A549 (cell line): ENCODE data around the gene FCER1G. TPM values are rescaled to one million over a fixed set of nuclear protein-coding genes. Genes with fewer than 3 reads are reported as not detected.

Experiments
- ATAC-seq, 2 experiments: fragments of 200-7000 bp in 1 of 2; fragments of >200 bp in 1 of 2; cut with Nextera tagmentation in 1 of 2; cut with Tn5 transposase in 1 of 2; 3 replicates each; pipeline versions ENCODE4 v1.8.0 to v1.9.1; 2018 to 2020; ENCODE audit warnings: mild to moderate bottlenecking in 1 of 2, moderate library complexity in 1 of 2
- CTCF ChIA-PET: fragments of 300-600 bp; sonication (Branson Sonifier 250); formaldehyde crosslinking; extraction: SDS; loops from one replicate; lab custom pipeline; 2021; ENCODE audit warnings: antibody characterized with exemption, inconsistent platforms; lab: Yijun Ruan, JAX
- POLR2A ChIA-PET: fragments of 350-600 bp; formaldehyde crosslinking; extraction: SDS; loops from one replicate; lab custom pipeline; 2021; ENCODE audit warnings: antibody characterized with exemption, inconsistent platforms; lab: Yijun Ruan, JAX
- DNase-seq, 2 experiments: peaks; one replicate each; pipeline versions ENCODE4 v3.0.0 to v3.0.0-alpha.2; 2011 to 2016; ENCODE audit warnings: low read depth in 1 of 2, low spot score in 1 of 2
- FAIRE-seq: peaks from 2 replicates; lab custom pipeline; 2011; peaks lifted over from hg19 to GRCh38; lab: Jason Lieb, UNC
- H3K27ac ChIP-seq, 2 experiments: fragments of >200 bp; sonication (Bioruptor Twin); formaldehyde crosslinking; 3 replicates each; pipeline ENCODE4 v1.5.1; 2016 to 2017
- H3K4me1 ChIP-seq: fragments of >200 bp; sonication (Bioruptor Twin); formaldehyde crosslinking; 3 replicates; pipeline ENCODE4 v1.6.1; 2016
- H3K4me2 ChIP-seq: fragments of >200 bp; sonication (Bioruptor Twin); formaldehyde crosslinking; 3 replicates; pipeline ENCODE4 v1.6.1; 2016
- H3K4me3 ChIP-seq: fragments of >200 bp; sonication (Bioruptor Twin); formaldehyde crosslinking; 3 replicates; pipeline ENCODE4 v1.5.1; 2016
- H3K9me3 ChIP-seq: fragments of >200 bp; sonication (Bioruptor Twin); formaldehyde crosslinking; 3 replicates; pipeline ENCODE4 v1.6.1; 2016
- ATOH8 ChIP-seq: fragments of 250-450 bp; sonication (Bioruptor Pico); IDR thresholded peaks from 2 replicates; pipeline ENCODE4 v1.5.0; 2020; ENCODE audit warnings: low read depth, mild to moderate bottlenecking, moderate library complexity
- CBX2 ChIP-seq: fragments of 200-600 bp; sonication (generic); IDR thresholded peaks from 2 replicates; pipeline ENCODE4 v1.6.1; 2016; ENCODE audit warnings: low read depth, mild to moderate bottlenecking, borderline replicate concordance
- CTCF ChIP-seq: fragments of >200 bp; sonication (Bioruptor Twin); formaldehyde crosslinking; IDR thresholded peaks from 3 replicates; pipeline ENCODE4 v1.5.1; 2016
- EHMT2 ChIP-seq: fragments of 200-600 bp; sonication (generic); IDR thresholded peaks from 2 replicates; pipeline ENCODE4 v1.6.1; 2016; ENCODE audit warnings: antibody characterized with exemption, low read depth, mild to moderate bottlenecking, moderate library complexity
- ESRRA ChIP-seq: fragments of 150-350 bp; IDR thresholded peaks from 2 replicates; pipeline ENCODE4 v1.6.1; 2014; ENCODE audit warnings: mild to moderate bottlenecking, low read length, borderline replicate concordance
- FOSL2 ChIP-seq, 2 experiments: fragments of 450-650 bp in 1 of 2; fragments of >200 bp in 1 of 2; sonication (Bioruptor Twin) in 1 of 2; formaldehyde crosslinking; IDR thresholded peaks; 2 replicates each; pipeline versions ENCODE4 v1.5.0 to v1.6.1; 2016 to 2020; ENCODE audit warnings: mild to moderate bottlenecking in 1 of 2, moderate library complexity in 1 of 2
- HES2 ChIP-seq: fragments of >200 bp; sonication (Bioruptor Twin); formaldehyde crosslinking; IDR thresholded peaks from 2 replicates; pipeline ENCODE4 v1.6.1; 2016
- HOXB13 ChIP-seq: fragments of 250-450 bp; sonication (Bioruptor Pico); IDR thresholded peaks from 2 replicates; pipeline ENCODE4 v1.5.0; 2020; ENCODE audit warnings: low read depth, mild to moderate bottlenecking, moderate library complexity
- JUN ChIP-seq, 2 experiments: fragments of >200 bp; sonication (Bioruptor Twin); formaldehyde crosslinking; IDR thresholded peaks; 2 replicates in 1 of 2; 3 replicates in 1 of 2; pipeline ENCODE4 v1.6.1; 2016 to 2017
- MYC ChIP-seq: IDR thresholded peaks from 2 replicates; pipeline ENCODE4 v1.6.1; 2012; ENCODE audit warnings: mild to moderate bottlenecking, inconsistent platforms, low read length, improper control_type of control experiment, borderline replicate concordance
- RARB ChIP-seq: fragments of 250-450 bp; sonication (Bioruptor Pico); IDR thresholded peaks from 2 replicates; pipeline ENCODE4 v1.8.0; 2021; ENCODE audit warnings: mild to moderate bottlenecking, moderate library complexity
- TFCP2L1 ChIP-seq: fragments of 250-450 bp; sonication (Bioruptor Pico); IDR thresholded peaks from 2 replicates; pipeline ENCODE4 v1.5.0; 2021; ENCODE audit warnings: mild to moderate bottlenecking
- TP53 ChIP-seq: fragments of 250-450 bp; sonication (Bioruptor Pico); IDR thresholded peaks from 2 replicates; pipeline ENCODE4 v1.5.0; 2021; ENCODE audit warnings: mild to moderate bottlenecking, moderate library complexity
- ZSCAN20 ChIP-seq: fragments of 250-450 bp; sonication (Bioruptor Pico); IDR thresholded peaks from 2 replicates; pipeline ENCODE4 v1.8.0; 2022; ENCODE audit warnings: mild to moderate bottlenecking, moderate library complexity
- WGBS: methylation state at CpG from one replicate; pipeline ENCODE4 v1.1.6; 2017; ENCODE audit errors: missing lambda C conversion rate; 5-methylcytosine and 5-hydroxymethylcytosine counted together
- polyA plus RNA-seq, 4 experiments: library from polyadenylated mRNA; depleted of rRNA in 3 of 4; stranded (reverse); fragments of >200 nt; fragmentation: RNase III in 1 of 4; extraction: RNeasy Plus Mini Kit Qiagen cat#74134 plus additional on column Dnase treatment in 1 of 4; gene quantifications; 2 replicates in 3 of 4; 3 replicates in 1 of 4; pipeline ENCODE4 v1.2.3, GENCODE V29; 2011 to 2017
- TF ChIP-seq, protein P1 (sequence below): IDR thresholded peaks from 2 replicates; pipeline ENCODE4 v1.6.1; 2012
- TF ChIP-seq, protein P2 (sequence below): fragments of 250-450 bp; sonication (Bioruptor Pico); IDR thresholded peaks from 2 replicates; pipeline ENCODE4 v1.5.0; 2021; ENCODE audit warnings: mild to moderate bottlenecking, moderate library complexity, borderline replicate concordance
- TF ChIP-seq, protein P3 (sequence below): fragments of 200-600 bp; sonication (generic); IDR thresholded peaks from 2 replicates; pipeline ENCODE4 v1.6.1; 2016; ENCODE audit warnings: antibody characterized with exemption, mild to moderate bottlenecking, moderate library complexity
- TF ChIP-seq, protein P4 (sequence below): IDR thresholded peaks from 2 replicates; pipeline ENCODE4 v1.6.1; 2012

FCER1G gene
- polyA plus RNA-seq, 2 of the 4 experiments (the other 2 are of a cell fraction) = 0.40 TPM; not detected in 1

DNA sequence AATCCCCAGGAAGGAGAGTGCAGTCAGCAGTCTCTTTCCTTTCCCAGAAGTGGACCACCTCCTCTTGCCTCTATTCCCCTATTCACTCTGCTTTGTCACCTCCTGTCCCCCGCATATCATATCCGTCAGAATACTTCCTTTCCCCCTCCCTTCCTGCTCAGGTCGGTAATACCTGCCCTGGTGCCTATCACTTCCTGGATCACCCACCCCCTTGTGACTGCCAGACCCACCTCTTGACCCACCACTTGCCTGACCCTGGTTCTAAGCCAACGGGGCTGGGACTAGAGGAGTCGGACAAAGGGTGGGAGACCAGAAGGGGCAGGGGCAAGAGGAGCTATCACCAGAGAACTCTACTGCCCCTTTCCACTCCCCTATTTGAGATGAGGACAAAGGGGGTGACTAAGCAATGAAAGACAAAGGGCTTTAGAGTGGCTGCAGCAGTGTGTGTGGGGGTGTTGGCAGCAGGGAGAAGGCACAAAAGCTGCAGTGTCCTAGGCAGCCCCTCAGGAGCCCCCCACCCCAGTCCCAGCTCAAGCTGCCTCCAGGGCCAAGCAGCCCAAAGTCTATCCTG is 14.6 kb upstream of the FCER1G start:
- TF ChIP-seq RARB (CRISPR knock-in tag) (no peak), MYC (no peak), CBX2 (no peak), TFCP2L1 (CRISPR knock-in tag) (no peak), TP53 (no peak), ESRRA (no peak), FOSL2 (IDR thresholded peaks at IDR 0.05) (no peak), FOSL2 (CRISPR knock-in tag; IDR thresholded peaks at IDR 0.05) (no peak), EHMT2 (no peak), JUN (IDR thresholded peaks at IDR 0.05) (no peak), HES2 (no peak), CTCF (no peak), ZSCAN20 (CRISPR knock-in tag) (no peak), HOXB13 (CRISPR knock-in tag) (no peak)
- TF ChIP-seq, protein P1, sequence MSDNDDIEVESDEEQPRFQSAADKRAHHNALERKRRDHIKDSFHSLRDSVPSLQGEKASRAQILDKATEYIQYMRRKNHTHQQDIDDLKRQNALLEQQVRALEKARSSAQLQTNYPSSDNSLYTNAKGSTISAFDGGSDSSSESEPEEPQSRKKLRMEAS = no peak
- FAIRE-seq = no peak
- Histone ChIP-seq H3K4me3 (no peak overlapping the region), H3K4me1 (peaks cover 29% of the 10 kb centered on the region), H3K9me3 (no peaks in the 10 kb centered on the region), H3K27ac (peak overlapping the region in 1 of 2 experiments; percentile 93; a peak in 3 of 6 replicates), H3K4me2 (no peak overlapping the region)
- 88% methylated on average over 5 of the region's 5 CpGs for WGBS
- no peak for DNase-seq
- CTCF ChIA-PET = interaction anchor here (1.1 to 18.8 kb wide), 5 partner anchors 9 to 183 kb away, joined by 3 to 319 read pairs (median 93); partner anchors contain the start of genes APOA2, FCER1G, PPOX and TOMM40L
- ATAC-seq = no peak
- POLR2A ChIA-PET = no interaction called here

- peaks cover 29% of the 10 kb centered on the region for H3K4me1 ChIP-seq
- TF ChIP-seq ATOH8 (CRISPR knock-in tag) = no peak
- TF ChIP-seq, protein P2, sequence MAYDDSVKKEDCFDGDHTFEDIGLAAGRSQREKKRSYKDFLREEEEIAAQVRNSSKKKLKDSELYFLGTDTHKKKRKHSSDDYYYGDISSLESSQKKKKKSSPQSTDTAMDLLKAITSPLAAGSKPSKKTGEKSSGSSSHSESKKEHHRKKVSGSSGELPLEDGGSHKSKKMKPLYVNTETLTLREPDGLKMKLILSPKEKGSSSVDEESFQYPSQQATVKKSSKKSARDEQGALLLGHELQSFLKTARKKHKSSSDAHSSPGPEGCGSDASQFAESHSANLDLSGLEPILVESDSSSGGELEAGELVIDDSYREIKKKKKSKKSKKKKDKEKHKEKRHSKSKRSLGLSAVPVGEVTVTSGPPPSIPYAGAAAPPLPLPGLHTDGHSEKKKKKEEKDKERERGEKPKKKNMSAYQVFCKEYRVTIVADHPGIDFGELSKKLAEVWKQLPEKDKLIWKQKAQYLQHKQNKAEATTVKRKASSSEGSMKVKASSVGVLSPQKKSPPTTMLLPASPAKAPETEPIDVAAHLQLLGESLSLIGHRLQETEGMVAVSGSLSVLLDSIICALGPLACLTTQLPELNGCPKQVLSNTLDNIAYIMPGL = no peak
- TF ChIP-seq, protein P3, sequence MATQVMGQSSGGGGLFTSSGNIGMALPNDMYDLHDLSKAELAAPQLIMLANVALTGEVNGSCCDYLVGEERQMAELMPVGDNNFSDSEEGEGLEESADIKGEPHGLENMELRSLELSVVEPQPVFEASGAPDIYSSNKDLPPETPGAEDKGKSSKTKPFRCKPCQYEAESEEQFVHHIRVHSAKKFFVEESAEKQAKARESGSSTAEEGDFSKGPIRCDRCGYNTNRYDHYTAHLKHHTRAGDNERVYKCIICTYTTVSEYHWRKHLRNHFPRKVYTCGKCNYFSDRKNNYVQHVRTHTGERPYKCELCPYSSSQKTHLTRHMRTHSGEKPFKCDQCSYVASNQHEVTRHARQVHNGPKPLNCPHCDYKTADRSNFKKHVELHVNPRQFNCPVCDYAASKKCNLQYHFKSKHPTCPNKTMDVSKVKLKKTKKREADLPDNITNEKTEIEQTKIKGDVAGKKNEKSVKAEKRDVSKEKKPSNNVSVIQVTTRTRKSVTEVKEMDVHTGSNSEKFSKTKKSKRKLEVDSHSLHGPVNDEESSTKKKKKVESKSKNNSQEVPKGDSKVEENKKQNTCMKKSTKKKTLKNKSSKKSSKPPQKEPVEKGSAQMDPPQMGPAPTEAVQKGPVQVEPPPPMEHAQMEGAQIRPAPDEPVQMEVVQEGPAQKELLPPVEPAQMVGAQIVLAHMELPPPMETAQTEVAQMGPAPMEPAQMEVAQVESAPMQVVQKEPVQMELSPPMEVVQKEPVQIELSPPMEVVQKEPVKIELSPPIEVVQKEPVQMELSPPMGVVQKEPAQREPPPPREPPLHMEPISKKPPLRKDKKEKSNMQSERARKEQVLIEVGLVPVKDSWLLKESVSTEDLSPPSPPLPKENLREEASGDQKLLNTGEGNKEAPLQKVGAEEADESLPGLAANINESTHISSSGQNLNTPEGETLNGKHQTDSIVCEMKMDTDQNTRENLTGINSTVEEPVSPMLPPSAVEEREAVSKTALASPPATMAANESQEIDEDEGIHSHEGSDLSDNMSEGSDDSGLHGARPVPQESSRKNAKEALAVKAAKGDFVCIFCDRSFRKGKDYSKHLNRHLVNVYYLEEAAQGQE = no peak
- TF ChIP-seq, protein P4, sequence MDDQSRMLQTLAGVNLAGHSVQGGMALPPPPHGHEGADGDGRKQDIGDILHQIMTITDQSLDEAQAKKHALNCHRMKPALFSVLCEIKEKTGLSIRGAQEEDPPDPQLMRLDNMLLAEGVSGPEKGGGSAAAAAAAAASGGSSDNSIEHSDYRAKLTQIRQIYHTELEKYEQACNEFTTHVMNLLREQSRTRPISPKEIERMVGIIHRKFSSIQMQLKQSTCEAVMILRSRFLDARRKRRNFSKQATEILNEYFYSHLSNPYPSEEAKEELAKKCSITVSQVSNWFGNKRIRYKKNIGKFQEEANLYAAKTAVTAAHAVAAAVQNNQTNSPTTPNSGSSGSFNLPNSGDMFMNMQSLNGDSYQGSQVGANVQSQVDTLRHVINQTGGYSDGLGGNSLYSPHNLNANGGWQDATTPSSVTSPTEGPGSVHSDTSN = no peak
- no peaks in the 10 kb centered on the region for H3K9me3 ChIP-seq
- ATAC-seq (no peak), FAIRE-seq (no peak), DNase-seq (no peak)
- ChIA-PET POLR2A (interaction anchor here (0.5 to 1.8 kb wide), 15 partner anchors 7 to 188 kb away, joined by 3 to 23 read pairs (median 5); partner anchors contain the start of genes PPOX, SDHC, TOMM40L and UFC1), CTCF (interaction anchor here (1.1 to 18.8 kb wide), 8 partner anchors 9 to 182 kb away, joined by 3 to 319 read pairs (median 6); partner anchors contain the start of genes APOA2, FCER1G, PPOX and TOMM40L)
- peak overlapping the region; percentile 36 for H3K4me3 ChIP-seq
- 95% methylated on average over 13 of the region's 13 CpGs for WGBS
- peak overlapping the region; percentile 70 for H3K4me2 ChIP-seq
- peak overlapping the region; percentile 76 to 93 for H3K27ac ChIP-seq
These were observed 13.9 kb upstream of the FCER1G start for GRCh38 chr1:161200992-161201835.
